ENCODE measurements around the gene TCF7L1.

GRCh38 chr2:85158559-85159273 is 25.5 kb downstream of the TCF7L1 start:
- TF ChIP-seq, protein P1, sequence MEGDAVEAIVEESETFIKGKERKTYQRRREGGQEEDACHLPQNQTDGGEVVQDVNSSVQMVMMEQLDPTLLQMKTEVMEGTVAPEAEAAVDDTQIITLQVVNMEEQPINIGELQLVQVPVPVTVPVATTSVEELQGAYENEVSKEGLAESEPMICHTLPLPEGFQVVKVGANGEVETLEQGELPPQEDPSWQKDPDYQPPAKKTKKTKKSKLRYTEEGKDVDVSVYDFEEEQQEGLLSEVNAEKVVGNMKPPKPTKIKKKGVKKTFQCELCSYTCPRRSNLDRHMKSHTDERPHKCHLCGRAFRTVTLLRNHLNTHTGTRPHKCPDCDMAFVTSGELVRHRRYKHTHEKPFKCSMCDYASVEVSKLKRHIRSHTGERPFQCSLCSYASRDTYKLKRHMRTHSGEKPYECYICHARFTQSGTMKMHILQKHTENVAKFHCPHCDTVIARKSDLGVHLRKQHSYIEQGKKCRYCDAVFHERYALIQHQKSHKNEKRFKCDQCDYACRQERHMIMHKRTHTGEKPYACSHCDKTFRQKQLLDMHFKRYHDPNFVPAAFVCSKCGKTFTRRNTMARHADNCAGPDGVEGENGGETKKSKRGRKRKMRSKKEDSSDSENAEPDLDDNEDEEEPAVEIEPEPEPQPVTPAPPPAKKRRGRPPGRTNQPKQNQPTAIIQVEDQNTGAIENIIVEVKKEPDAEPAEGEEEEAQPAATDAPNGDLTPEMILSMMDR (IDR thresholded peaks at IDR 0.05; ENCODE audit: low read length): no peak
- TF ChIP-seq EZH2 (IDR thresholded peaks at IDR 0.05; ENCODE audit: borderline replicate concordance, low read length): no peak

Data from OCI-LY1 (cell line).